ENCODE results near the gene SPAG6.
A peak's percentile ranks its signal among the peaks of the same experiment; 100 is the strongest.

GRCh38 chr10:22321924-22322640, 23.2 kb upstream of the SPAG6 start:
- TF ChIP-seq REST (IDR thresholded peaks at IDR 0.05; ENCODE audit: unreplicated experiment) (no peak), CTCF (conservative IDR thresholded peaks at IDR 0.05; ENCODE audit: low read depth in 2 of 2) (no peak), ZNF114 (CRISPR knock-in tag; IDR thresholded peaks at IDR 0.05) (no peak), EZH2 (IDR thresholded peaks at IDR 0.05; ENCODE audit: low read depth, unreplicated experiment) (peak; percentile 100), EZH2phosphoT487 (IDR thresholded peaks at IDR 0.05; ENCODE audit: unreplicated experiment) (peak; percentile 100), ZNF331 (CRISPR knock-in tag; IDR thresholded peaks at IDR 0.05; ENCODE audit: low read depth) (no peak), POLR2AphosphoS5 (IDR thresholded peaks at IDR 0.05; ENCODE audit: low read depth) (no peak)
